CD4-positive, alpha-beta T cell treated with Interleukin-4 for 1 hour (primary cell): ENCODE data around the gene RBM25.
A peak's percentile ranks its signal among the peaks of the same experiment; 100 is the strongest.
"Not testable (repeated sequence)": the region's sequence is repeated elsewhere in the genome, so short reads cannot be mapped to it uniquely, and the experiment has no call there.

Experiments used
- DNase-seq, 2 donors: peaks; one replicate each; pipeline ENCODE4 v3.0.0-alpha.2; 2020 to 2022

The RBM25 gene

GRCh38 chr14:73058224-73058921, at the start of gene RBM25:
TSS of gene RBM25 (plus strand) at chr14:73058534. CDS start at chr14:73071642, 13,108 bp downstream.
- DNase-seq = peak; percentile 98 to 99

- not testable (repeated sequence) for DNase-seq
These were observed 47.1 kb upstream of the RBM25 start for GRCh38 chr14:73011189-73011588.

DNA sequence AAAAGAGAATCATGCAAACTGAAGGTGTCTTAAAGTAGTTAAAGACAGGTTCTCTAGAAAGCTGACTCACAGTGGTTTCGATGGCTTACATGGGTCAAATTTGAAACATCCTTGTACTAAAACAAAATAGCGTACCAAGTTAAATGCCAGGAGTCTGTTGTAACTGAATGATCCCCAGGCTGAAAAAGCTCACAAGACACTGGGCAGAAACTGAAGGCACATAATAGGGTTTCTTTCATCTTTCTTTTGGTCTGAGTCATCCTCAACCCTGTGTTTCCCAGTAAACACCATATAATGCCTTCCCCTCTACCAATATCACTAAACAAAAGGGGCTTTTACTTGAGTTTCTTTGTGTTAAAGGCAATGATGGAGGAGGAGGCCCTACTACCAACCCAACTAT, 44.2 kb upstream of the RBM25 start:
- no peak for DNase-seq

DNA sequence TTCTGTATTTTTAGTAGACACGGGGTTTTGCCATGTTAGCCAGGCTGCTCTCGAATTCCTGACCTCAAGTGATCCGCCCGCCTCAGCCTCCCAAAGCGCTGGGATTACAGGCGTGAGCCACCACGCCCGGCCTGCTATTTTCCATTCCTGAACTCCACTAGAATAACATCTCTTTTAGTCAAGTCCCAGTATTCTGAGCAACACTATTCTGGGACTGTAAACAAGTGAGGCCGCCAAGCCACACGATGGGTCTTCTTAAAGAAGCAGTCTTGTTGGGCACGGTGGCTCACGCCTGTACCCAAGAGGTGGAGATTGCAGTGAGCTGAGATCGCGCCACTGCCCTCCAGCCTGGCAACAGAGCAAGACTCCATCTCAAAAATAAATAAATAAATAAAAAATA, 42.8 kb upstream of the RBM25 start:
- DNase-seq = not testable (repeated sequence)

DNA sequence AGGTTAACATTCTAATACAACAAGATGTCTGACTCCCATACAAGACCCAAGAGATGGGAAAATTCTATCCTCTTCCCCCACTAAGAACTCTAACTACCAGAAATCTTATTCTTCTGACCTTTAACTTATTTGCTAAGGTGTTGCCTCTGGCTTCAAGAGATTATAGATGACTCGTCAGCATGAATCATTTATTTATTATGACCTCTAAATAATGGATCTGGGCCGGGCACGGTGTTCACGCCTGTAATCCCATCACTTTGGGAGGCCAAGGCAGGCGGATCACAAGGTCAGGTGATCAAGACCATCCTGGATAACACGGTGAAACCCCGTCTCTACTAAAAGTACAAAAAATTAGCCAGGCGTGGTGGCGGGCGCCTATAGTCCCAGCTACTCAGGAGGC, 42.3 kb upstream of the RBM25 start:
- DNase-seq = not testable (repeated sequence)

GRCh38 chr14:73022051-73022450, 36.3 kb upstream of the RBM25 start:
- DNase-seq = no peak

- no peak for DNase-seq
These were observed 32.8 kb upstream of the RBM25 start for GRCh38 chr14:73025544-73025943.

DNA sequence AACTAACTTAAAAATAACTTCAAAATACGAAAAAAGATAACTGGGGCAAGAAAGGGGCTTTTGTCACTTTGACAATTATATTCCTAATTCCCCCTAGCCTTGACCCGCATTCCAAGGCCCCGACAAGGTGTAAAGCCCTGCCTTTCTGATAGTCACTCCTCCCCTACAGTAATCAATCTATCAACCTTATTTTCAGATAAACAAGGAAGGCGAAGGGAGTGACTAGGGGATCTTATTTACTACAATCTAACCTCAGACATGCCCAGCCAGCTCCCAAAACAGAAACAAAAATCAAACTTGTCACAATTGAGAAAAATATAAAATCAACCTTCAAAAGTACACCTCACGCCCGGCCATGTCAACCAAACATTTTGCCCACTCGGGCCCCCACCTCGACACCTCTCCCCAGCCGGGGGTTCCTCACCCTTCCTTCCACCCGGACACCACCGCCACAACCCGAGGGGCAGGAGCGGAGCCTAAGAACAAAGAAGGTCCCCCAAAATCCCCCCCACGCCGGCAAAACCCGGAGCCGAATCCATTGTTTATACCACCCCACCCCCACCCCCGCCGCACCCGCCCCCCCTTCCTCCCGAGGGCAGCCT, 32.0 kb upstream of the RBM25 start:
- peak in 1 of 2 donors; percentile 11 for DNase-seq

DNA sequence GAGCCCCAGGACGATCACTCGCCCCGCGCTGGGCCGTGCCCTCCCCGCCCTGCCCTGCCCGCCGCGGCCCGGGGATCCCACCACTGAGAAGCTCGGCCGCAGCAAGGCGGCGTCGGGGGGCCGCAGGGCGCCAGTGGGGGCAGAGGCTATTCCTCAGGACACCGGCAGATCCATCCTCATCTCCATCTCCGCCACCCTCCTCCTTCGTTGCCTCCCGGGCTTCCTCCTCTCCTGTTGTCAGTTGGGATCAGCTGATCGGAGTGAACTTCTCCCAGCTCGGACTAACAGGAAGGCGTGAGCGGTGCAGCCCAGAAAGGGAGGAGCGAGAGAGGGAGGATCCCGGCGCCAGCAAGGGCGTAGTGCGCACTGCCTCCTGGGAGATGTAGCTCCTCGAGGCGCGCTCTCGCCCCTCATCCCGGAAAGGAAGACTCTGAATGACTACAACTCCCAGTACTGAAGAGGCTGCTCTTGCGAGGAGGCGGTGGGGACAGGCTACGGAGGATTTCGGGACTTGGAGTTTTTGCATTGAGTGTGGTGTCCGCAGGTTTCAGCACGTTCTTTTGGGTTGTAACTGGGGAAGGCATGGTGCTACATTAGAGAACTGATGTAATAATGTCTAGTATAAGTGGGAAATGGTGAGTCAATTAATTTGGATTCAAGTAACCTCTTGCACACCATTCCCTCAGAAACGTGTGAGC, 31.3 kb upstream of the RBM25 start, which contains the start of gene ZFYVE1:
Gene ZFYVE1 (minus strand): TSS at position 262 of the 698 bp plus-strand sequence. CDS start 2,598 bp downstream, outside the sequence.
- peak; percentile 92 to 93 for DNase-seq

GRCh38 chr14:73027546-73027945, 30.8 kb upstream of the RBM25 start:
- no peak for DNase-seq

DNA sequence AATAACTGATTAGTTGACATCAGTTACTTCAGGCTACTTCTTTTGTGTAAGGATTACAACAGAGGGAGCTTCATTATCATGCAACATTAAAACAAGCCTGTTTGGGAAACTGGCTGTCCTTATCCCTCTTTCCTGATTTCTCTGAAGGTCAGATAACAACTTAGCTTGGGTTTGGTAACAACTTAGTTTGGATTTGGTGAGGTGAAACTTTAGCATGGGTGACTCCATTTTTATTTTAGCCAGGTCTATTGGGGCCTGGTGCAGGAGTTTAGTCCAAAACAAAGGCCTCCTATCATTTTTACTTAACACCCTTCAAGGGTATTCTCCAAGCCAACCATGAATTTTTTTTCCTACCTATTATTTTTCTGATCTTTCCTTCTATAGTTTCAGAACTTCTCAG, 30.4 kb upstream of the RBM25 start:
- DNase-seq = no peak

DNA sequence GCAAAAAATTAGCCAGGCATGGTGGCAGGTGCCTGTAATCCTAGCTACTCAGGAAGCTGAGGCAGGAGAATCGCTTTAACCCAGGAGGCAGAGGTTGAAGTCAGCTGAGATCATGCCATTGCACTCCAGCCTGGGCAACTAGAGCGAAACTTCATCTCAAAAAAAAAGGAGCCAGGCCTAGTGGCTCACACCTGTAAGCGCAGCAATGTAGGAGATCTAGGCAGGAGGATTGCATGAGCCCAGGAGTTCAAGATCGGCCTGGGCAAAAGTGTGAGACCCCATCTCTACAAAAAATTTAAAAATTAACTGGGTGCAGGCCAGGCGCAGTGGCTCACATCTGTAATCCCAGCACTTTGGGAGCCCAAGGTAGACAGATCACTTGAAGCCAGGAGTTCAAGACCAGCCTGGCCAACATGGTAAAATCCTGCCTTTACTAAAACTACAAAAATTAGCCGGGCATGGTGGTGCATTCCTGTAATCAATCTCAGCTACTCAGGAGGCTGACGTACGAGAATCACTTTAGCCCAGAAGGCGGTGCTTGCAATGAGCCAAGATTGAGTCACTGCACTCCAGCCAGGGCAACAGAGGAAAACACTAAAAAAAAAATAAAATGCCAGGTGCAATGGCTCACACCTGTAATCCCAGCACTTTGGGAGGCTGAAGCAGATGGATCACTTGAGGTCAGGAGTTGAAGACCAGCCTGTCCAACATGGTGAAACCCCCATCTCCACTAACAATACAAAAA, 21.5 kb upstream of the RBM25 start:
- not testable (repeated sequence) for DNase-seq

DNA sequence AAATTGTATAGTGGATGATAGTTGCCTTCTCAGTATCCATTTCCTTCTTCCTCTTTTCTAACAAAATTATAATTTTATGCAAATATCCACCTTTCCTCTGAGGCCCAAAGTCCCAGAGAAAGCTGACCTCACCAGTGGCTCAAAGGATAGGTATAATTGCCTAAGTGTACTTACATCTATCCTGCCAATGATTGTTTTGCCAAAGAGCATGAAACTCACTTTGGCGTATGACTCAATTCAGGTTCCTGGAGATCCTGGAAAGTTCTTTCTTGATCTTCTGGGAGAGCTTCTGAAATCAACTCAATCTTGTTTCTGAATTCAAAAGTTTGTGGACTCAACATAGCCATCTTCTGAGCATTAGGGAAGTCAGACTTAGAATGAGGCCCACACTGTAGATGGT, 10.5 kb upstream of the RBM25 start:
- DNase-seq = no peak

- no peak for DNase-seq
These were observed 8.9 kb upstream of the RBM25 start for GRCh38 chr14:73049428-73049827.

DNA sequence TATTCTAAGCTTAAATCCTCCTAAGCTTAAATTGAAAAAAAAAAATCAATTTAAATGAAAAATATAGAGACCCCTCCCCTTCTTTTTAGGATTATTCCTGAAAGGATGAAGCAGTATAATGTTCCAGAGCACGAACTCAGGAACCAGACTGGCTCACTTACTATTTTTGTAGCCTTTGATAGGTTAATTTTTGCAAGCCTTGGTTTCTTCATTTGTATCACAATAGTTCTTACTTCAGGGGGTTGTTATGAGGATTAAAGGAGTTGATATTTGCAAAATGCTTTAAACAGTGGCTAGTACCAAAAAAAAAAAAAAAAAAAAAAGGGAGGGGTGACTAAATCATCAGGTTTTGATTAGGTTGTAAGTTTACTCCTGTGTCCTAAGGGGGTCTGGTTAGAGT, 3.1 kb upstream of the RBM25 start:
- no peak for DNase-seq

DNA sequence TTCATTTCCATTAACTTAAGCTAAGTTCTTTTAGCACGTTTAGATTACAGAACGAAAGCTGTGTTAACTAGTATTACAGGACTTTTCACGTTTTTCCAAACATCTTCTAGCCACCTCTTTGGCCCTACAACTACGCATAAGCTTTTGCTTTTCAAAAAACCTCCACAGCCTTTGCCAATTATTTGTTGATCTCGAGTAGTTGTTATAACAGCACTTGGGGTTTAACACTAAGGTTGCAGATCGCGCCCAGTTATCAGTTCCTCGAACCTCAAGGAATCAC, 450 bp upstream of the RBM25 start:
- no peak for DNase-seq

DNA sequence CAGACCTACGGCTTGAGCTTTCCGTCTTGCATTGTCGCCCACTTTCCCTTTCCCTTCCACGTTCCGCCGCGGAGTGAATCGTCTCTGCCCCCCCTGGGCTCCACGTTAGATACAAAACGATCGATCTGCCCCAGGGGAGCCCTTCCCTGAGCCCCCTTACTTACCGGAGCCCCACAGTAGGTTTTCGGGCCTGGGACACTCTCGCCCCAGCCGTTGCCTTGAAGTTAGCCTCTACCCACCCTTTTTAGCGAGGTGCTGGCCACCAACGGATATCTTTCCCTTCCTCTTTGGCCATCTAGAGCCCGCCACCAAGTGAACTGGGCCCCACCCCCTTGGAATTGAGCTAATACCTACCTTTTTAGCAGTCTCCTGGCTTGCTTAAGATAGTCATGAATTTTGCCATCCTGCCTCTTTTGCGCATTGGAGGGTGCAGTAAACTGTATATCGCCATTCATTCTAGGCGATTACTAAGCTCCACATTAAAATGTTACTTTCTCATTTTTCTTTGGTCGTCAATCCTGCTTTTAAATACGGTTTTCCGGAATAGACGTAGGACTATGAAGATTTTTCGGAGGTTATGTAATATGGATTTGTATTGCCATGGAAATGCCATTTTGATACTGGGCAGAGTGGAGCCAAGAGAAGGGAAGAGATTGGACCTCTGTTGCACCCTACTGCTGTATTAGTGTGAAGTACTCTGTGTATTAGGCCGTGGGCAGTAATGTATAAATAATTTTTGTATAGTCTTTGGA, 764 bp downstream of the RBM25 start:
- DNase-seq = peak in 1 of 2 donors; percentile 17

GRCh38 chr14:73069585-73069984, 11.3 kb downstream of the RBM25 start:
- DNase-seq = no peak

DNA sequence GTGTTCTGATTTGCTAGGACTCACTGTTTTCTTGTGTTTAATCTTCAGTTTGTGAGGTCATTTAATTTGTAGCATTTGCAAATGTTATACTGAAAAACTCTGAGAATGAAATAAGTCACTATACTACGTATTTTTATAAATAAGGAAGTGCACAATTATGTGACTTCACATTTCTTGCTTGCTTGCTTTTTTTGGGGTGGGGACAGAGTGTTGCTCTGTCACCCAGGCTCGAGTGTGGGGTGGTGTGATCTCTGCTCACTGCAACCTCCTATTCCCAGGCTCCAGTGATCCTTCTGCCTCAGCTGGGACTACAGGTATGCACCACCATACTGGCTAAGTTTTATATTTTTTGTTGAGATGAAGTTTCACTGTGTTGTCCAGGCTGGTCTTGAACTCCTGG, 32.7 kb downstream of the RBM25 start:
- DNase-seq = no peak

DNA sequence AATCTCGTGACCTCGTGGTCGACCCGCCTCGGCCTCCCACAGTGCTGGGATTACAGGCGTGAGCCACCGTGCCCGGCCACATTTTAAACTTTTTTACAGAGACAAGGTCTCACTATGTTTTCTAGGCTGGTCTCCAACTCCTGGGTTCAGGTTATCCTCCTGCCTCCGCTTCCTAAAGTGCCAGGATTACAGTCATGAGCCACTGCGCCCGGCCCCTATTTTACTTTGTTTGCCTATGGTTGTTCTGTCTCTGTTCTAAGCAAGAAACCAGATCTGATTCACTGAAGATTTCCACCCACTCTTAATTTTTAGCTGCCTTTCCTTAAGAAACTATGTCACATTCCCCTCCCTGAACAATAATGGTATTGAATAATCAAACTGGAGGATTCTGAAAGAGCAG, 39.1 kb downstream of the RBM25 start:
- no peak for DNase-seq

DNA sequence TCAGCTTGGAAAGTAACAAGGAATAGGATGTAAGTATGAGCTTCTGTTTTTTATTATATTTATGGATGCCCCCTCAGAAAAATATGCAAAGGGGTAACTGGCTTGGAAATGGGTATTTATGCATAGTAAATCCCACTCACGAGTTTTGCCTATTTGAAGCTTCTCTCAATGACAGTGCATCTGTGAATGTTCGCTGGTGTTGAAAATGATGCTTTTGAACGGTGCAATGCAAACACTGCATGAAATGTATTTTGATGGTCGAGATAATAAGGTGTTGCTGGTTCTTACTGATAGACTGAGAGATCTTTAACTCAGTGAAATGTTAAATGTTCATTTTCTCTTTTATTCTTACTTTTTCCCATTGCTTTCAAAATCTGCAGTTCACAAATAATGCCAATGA, 42.0 kb downstream of the RBM25 start:
- no peak for DNase-seq

- no peak for DNase-seq
These were observed 44.6 kb downstream of the RBM25 start for GRCh38 chr14:73102806-73103497.
